ENCODE data around the gene HSPB7.

DNA sequence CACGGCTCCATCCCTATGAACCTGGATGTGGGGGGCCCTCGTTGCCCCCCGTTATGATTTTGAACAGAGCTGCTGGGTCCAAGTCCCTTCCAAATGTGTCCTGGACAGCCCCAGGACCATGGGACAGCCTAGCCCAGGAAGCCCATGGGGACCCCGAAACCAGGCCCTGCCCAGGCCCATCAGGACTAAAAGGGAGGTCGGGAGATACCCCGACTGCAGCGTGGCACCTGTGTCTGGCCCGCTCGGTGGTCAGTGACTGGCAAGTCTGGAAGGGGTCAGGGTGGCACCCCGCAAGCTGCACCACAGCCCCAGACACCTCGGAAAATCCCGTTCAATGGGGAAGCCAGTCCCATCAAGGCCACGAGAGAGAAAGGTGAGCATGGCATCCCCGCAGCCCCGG, 24.2 kb downstream of the HSPB7 start:
- no peak for TF ChIP-seq CTCF (conservative IDR thresholded peaks at IDR 0.05; ENCODE audit: low read depth in 2 of 2)
- no peak for TF ChIP-seq EZH2 (IDR thresholded peaks at IDR 0.05; ENCODE audit: low read depth, unreplicated experiment)
- TF ChIP-seq JUNB (IDR thresholded peaks at IDR 0.05; ENCODE audit: unreplicated experiment) = no peak
- TF ChIP-seq, protein P1, sequence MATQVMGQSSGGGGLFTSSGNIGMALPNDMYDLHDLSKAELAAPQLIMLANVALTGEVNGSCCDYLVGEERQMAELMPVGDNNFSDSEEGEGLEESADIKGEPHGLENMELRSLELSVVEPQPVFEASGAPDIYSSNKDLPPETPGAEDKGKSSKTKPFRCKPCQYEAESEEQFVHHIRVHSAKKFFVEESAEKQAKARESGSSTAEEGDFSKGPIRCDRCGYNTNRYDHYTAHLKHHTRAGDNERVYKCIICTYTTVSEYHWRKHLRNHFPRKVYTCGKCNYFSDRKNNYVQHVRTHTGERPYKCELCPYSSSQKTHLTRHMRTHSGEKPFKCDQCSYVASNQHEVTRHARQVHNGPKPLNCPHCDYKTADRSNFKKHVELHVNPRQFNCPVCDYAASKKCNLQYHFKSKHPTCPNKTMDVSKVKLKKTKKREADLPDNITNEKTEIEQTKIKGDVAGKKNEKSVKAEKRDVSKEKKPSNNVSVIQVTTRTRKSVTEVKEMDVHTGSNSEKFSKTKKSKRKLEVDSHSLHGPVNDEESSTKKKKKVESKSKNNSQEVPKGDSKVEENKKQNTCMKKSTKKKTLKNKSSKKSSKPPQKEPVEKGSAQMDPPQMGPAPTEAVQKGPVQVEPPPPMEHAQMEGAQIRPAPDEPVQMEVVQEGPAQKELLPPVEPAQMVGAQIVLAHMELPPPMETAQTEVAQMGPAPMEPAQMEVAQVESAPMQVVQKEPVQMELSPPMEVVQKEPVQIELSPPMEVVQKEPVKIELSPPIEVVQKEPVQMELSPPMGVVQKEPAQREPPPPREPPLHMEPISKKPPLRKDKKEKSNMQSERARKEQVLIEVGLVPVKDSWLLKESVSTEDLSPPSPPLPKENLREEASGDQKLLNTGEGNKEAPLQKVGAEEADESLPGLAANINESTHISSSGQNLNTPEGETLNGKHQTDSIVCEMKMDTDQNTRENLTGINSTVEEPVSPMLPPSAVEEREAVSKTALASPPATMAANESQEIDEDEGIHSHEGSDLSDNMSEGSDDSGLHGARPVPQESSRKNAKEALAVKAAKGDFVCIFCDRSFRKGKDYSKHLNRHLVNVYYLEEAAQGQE (IDR thresholded peaks at IDR 0.05; ENCODE audit: unreplicated experiment) = no peak
- no peak for TF ChIP-seq EZH2phosphoT487 (IDR thresholded peaks at IDR 0.05; ENCODE audit: unreplicated experiment)
- TF ChIP-seq POLR2AphosphoS5 (IDR thresholded peaks at IDR 0.05; ENCODE audit: low read depth) = no peak
- TF ChIP-seq NANOG (IDR thresholded peaks at IDR 0.05; ENCODE audit: borderline replicate concordance) = no peak
- no peak for TF ChIP-seq CREB1 (CRISPR knock-in tag; IDR thresholded peaks at IDR 0.05; ENCODE audit: low read depth)
- no peak for TF ChIP-seq ZNF114 (CRISPR knock-in tag; IDR thresholded peaks at IDR 0.05)
